ENCODE data around the gene PDCD4. TPM values are rescaled to one million over a fixed set of nuclear protein-coding genes. Genes with fewer than 3 reads are reported as not detected.

Gene PDCD4
- total and polyA plus RNA-seq, 2 of the 8 experiments (the other 6 are each of a cell fraction or from before 2014, with no cell fraction given), result 3.3 to 26.8 TPM

GRCh38 chr10:110850099-110850498 lies 21.6 kb upstream of the PDCD4 start (continued):
- TF ChIP-seq POLR2AphosphoS5 (IDR thresholded peaks at IDR 0.05; ENCODE audit: low read depth, low read length) (no peak), SP2 (IDR thresholded peaks at IDR 0.05; ENCODE audit: low read length) (no peak), SRF (IDR thresholded peaks at IDR 0.05; ENCODE audit: low read depth, low read length) (no peak), ATF2 (IDR thresholded peaks at IDR 0.05; ENCODE audit: low read length) (no peak), CTCF (IDR thresholded peaks at IDR 0.05; ENCODE audit: control extremely low read depth in 1 of 3, insufficient read depth in 1 of 3, low read depth in 1 of 3, low read length in 3 of 3) (no peak), POLR2A (IDR thresholded peaks at IDR 0.05; ENCODE audit: control extremely low read depth in 1 of 2, low read depth in 2 of 2, low read length in 2 of 2) (no peak), BACH1 (IDR thresholded peaks at IDR 0.05; ENCODE audit: low read length) (no peak)
